GM19467 (cell line): ENCODE measurements around the gene BMERB1.
"Not testable (repeated sequence)": the region's sequence is repeated elsewhere in the genome, so short reads cannot be mapped to it uniquely, and the experiment has no call there.

Experiments
- ATAC-seq: cut with Tn5 transposase; IDR thresholded peaks from one replicate; pipeline ENCODE4 v1.9.1; 2021; ENCODE audit warnings: mild to moderate bottlenecking, moderate library complexity; ENCODE audit not compliant: unreplicated experiment

Gene BMERB1

GRCh38 chr16:15422222-15422621, 12.2 kb upstream of the BMERB1 start:
- no peak for ATAC-seq

GRCh38 chr16:15425861-15426260, 8.5 kb upstream of the BMERB1 start:
- no peak for ATAC-seq

- ATAC-seq: no peak
Observed at GRCh38 chr16:15426796-15427195, 7.6 kb upstream of the BMERB1 start.

- ATAC-seq: no peak
Observed at GRCh38 chr16:15427648-15428239, 6.6 kb upstream of the BMERB1 start.

DNA sequence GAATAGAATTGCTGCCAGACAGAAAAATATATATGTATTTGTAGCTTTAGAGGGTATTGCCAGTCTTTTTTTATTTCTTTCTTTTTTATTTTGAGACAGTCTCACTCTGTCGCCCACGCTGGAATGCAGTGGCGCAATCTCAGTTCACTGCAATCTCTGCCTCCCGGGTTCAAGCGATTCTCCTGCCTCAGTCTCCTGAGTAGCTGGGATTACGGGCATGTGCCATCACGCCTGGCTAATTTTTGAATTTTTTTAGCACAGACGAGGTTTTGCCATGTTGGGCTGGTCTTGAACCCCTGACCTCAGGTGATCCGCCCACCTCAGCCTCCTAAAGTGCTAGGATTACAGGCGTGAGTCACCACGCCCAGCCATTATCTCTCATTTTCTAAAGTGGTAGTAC, 3.5 kb upstream of the BMERB1 start:
- ATAC-seq: not testable (repeated sequence)

GRCh38 chr16:15434079-15434424, 336 bp upstream of the BMERB1 start:
- ATAC-seq: no peak

DNA sequence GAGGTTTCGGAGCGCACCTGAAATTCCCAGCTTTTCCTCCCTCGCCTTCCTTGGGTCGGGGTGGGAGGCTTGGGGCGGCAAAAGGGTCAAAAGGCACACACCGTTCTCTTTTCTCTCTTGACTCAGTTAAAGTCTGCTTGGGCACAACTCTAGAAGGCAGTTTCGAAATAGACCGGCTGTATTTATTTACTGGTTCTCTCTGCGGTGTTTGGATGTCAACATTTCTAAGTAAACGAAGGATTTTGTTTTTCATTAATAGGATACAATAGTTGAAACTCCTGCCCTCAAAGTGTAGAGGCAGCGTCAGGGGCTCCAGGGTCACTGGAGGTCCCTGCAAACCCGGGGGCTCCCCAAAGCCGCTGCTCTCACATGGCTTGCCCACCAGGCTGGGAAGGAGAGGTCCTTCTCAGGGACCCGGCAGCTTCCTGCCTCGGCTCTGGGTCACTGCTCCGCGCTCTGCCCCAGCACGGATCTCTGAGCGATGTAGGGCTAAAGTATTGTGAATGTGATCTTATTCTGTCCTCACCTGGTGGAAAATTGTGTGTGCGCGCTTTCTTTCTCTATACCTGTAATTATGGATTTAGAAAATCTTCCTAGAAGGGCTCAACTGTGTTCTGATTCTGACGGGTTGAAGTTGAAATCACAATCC, 952 bp downstream of the BMERB1 start:
- no peak for ATAC-seq

DNA sequence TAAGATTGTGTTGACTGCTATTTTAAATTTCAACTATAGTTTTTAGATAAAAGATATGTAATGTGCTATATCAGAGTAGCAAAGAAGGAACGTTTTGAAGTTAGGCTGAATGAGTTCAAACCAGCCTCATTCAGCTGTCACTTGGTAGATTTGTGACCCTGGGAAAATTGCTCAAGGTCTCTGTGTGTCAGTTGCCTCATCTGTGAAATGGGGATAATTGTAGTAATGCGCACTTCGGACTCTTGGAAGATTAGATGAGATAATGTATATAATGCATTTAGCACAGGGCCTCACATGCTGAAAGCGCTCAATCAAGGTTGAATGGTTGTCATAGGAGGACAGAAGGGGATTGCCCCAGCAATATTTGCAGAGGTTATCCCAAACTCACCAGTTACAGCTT, 4.7 kb downstream of the BMERB1 start:
- ATAC-seq: no peak

- no peak for ATAC-seq
Observed at GRCh38 chr16:15439521-15439920, 5.1 kb downstream of the BMERB1 start.

GRCh38 chr16:15440852-15441251, 6.5 kb downstream of the BMERB1 start:
- ATAC-seq: no peak

DNA sequence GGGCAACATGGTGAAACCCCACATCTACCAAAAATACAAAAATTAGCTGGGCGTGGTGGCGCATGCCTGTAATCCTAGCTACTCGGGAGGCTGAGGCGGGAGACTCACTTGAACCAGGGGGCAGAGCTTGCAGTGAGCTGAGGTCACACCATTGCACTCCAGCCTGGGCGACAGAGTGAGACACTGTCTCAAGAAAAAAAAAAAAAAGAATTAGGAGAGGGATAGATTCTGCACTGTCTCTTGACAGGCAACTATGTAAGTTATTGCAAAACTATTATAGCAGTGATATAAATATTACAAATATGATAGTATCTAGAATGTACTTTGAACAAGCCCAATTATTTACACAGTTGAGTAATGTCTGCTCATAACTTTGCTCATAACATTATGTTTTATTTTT, 7.8 kb downstream of the BMERB1 start:
- not testable (repeated sequence) for ATAC-seq

DNA sequence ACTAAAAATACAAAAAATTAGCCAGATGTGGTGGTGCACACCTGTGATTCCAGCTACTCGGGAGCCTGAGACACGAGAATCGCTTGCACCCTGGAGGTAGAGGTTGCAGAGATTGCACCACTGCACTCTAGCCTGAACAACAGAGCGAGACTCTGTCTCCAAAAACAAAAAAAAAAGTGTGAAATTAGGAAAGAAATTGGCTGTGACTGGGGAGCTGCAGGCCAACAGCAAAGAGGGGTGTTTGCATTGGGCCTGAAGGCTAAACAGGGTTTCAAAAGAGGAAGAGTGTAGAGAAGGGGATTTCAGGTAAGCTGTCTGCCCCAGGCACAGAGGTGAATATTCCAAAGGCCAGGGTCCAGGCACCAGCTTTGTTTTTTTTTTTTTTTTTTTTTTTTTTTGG, 9.4 kb downstream of the BMERB1 start:
- ATAC-seq: no peak

- no peak for ATAC-seq
Observed at GRCh38 chr16:15444264-15444663, 9.9 kb downstream of the BMERB1 start.

DNA sequence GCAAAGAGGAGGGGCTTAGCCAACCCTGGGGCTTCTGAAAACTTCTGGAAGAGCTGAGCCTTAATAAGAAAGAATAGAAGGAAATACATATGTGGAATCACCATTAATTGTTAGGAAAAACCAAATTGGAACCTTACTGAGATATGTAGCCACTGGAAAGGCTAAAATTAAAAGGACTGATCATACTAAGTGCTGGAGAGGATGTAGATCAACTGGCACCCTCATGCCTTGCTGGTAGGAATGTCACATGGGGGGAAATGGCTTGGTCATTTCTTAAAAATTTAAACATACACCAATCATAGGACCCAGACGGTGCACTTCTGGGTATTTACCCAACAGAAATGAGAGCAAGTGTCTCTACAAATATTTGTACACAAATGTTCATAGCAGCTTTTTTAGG, 11.1 kb downstream of the BMERB1 start:
- no peak for ATAC-seq

- no peak for ATAC-seq
Observed at GRCh38 chr16:15446901-15447300, 12.5 kb downstream of the BMERB1 start.

GRCh38 chr16:15450624-15451023, 16.2 kb downstream of the BMERB1 start:
- ATAC-seq: no peak

GRCh38 chr16:15451098-15451731, 16.8 kb downstream of the BMERB1 start:
- ATAC-seq: no peak

GRCh38 chr16:15452246-15452855, 18.0 kb downstream of the BMERB1 start:
- no peak for ATAC-seq

DNA sequence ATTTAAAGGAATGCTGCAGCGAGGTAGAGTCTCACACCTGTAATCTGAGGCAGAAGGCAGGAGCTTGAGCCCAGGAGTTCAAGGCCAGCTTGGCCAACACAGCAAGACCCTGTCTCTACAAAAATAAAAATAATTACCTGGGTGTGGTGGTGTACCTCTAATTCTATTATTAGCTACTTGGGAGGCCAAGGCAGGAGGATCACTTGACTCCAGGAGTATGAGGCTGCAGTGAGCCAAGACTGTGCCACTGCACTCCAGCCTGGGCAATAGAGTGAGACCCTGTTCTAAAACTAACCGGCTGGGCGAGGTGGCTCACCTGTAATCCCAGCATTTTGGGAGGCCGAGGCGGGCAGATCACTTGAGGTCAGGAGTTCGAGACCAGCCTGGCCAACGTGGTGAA, 18.9 kb downstream of the BMERB1 start:
- ATAC-seq: not testable (repeated sequence)

DNA sequence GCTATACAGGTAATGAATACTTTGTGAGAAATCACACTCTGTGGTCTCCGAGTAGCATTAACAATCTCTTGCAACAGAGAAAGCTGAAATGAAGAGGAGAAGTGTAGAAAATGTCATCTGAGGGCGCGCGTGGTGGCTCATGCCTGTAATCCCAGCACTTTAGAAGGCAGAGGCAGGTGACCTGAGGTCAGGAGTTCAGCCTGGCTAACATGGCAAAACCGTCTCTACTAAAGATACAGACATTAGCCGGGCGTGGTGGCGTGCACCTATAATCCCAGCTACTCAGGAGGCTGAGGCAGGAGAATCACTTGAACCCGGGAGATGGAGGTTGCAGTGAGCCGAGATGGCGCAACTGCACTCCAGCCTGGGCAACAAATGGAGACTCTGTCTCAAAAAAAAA, 20.5 kb downstream of the BMERB1 start:
- not testable (repeated sequence) for ATAC-seq

- ATAC-seq: no peak
Observed at GRCh38 chr16:15457400-15457799, 23.0 kb downstream of the BMERB1 start.

- no peak for ATAC-seq
Observed at GRCh38 chr16:15457958-15458357, 23.6 kb downstream of the BMERB1 start.
